Activated CD4-positive, CD25-positive, alpha-beta regulatory T cell (primary cell): ENCODE results near the gene PPP1R12B.
"Not testable (repeated sequence)": the region's sequence is repeated elsewhere in the genome, so short reads cannot be mapped to it uniquely, and the experiment has no call there.

ENCODE experiments used
- DNase-seq, 4 experiments: peaks; one replicate each; lab custom pipeline; 2025; lab: John Stamatoyannopoulos, UW

PPP1R12B gene

DNA sequence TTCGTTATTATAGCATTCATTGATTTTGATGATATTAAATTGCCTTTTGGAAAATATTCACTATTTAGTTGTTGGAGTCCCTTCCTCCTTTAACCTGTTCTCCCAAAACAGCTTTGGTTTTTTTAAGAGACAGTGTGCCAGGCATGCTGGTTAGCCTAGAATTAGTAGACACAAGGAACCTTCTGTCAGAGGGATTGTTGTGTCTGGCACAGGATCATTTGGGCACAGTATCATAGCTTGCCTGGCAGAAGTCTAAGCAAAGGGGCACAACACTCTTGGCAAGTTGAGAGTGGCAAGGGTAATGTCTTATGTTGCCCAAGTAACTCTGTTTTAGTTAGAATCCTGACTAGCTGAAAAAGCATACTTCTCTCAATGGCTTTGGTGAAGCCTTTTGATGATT lies 49.9 kb downstream of the PPP1R12B start:
- not testable (repeated sequence) for DNase-seq

DNA sequence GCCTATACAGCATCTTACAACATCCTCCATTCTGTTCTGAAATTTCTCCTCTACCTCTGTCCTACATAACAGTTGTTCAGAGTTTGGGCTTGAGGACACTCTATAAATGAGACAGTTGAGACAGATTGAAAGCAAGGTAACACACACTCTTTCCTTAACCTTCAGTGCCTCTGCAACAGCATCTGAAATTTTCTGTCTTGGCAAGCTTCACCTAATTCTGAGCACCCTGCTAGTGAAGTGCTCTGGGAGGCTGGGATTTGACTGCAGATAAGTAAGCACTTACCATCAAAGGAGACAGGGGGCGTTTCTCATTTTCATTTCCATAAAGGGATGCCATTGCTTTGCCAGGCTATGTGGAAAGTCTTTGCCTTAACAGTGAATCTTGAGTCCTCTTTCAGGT lies 53.3 kb downstream of the PPP1R12B start:
- DNase-seq: not testable (repeated sequence)

DNA sequence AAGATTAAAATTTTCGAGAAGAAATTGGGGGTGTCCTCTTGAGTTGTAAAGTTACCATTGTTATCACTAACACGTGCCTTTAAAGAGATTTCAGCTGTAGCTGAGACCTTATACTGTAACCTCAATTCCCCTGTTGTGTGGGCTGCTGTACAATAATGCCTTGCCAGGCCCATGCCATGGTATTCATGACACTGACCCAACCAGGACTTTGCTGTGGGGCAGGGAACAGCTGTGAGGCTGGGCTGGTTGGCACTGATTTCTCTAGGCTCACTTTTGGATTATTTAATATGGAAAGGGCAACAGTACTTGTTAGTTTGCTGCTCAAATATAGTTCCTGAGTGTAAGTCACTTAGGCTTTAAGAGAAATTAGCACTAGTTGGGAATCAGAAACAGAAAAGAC lies 54.9 kb downstream of the PPP1R12B start:
- not testable (repeated sequence) for DNase-seq

DNA sequence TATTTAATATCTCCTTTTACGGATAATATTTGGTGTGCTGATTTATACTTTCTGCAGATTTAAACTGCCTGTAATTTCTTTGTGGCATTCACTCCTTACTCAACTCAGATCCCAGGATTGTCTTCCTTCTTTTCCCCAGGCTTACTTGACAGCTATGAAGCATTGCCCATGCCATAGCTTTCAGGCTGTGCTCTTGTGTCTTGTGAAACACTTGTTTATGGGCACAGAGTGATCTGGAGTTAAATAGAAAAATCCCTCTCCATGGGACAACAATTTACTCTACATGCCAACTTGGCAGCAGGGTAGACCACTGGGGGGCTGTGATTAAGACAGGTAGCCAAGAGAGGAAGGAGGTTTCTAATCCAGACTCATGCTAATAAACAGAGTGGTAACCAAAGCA lies 57.4 kb downstream of the PPP1R12B start:
- no peak for DNase-seq

DNA sequence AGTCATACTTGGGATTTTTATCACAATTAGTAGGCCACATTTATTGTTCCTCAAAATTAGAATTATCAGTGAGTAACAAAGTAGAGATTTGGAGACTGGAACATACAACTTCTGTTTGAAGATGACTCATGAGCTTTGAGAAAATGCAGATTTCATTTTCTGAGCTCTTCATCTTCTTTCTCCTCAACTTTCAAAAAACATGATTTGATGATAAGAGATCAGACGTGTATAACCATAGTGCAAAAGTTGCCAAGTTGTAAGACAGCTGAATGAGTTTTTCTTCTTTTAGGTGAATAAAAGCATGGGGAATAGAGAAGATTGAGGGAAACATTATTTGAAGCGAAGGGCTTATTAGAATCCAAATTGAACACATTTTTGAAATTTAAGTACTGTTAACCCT lies 58.4 kb downstream of the PPP1R12B start:
- not testable (repeated sequence) for DNase-seq

DNA sequence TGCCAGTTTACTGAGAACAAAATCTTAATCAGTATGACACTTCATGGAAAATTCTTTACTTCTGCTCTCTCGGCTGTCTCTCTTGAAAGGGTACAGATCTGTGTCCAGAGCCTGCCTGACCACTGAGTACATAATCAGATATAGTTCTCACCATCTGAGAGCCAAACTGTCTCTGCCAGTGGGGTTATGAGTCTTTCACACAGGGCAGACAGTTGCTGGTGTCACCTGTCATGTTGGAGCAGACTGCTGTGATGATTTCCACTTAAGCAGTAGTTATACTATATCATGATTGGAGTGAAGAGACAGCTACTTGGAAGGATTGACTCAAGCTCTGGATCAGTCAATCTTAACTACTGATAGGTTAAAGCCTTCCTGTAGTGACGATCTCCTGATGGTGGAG lies 58.9 kb downstream of the PPP1R12B start:
- DNase-seq: not testable (repeated sequence)

DNA sequence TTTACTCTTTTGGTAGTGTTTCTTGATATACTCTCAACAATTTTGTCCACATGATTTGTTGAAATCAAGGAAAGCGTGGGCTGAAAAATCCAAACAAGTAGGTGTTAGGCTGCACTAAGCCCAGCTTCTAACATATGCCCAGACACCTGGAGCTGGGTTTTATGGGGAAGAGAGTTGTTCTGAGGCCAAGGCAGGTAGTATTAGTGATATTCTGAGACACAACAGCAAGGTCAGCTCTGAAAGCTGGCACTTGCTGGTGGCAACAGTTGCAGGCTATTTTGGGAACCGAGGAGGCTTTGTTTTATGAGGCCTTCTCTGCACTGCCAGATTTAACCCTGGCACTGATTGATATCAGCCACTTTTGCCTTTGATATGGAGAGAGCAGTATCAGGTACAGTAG lies 61.8 kb downstream of the PPP1R12B start:
- not testable (repeated sequence) for DNase-seq

DNA sequence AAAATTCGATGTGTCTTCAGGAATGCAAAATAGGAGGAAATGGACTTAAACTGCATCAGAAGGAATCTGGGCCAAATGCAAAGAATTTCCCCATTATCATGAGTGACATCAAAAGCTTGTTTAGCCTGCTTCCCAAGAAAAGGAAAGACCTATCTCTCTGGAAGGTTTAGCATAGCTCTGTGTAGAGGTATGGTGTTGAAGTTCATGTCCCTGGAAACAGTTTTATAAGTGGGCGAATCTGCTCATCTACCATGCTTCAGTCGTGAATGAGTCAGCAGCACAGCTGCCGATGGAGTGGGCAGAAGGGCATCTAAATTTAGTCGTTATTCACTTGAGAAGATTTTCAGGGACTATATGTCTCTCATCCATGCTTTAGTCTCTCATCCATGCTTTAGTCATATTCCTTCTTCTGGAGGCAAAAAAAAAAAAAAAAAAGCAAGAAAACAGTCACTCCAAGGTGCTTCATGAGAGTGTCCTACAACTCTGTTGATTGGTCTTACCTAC lies 62.4 kb downstream of the PPP1R12B start:
- DNase-seq: not testable (repeated sequence)

DNA sequence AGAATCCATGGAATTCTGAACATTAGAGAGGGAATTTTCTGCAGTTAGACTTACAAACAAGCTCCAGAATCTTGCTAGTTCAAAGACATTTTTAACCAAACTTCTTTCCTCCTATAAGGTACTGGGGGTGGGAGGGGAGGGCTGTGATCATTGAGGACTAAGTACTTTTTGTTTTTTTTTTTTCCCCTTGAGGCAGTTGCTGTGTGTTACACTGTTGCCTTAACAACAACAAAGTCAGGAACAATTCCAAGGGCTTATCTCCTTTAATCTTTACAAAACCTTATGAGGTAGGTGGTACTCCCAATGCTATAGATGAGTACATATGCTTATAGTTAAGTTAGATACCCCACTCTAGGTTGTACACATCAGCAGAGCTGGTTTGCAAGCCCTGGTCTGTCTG lies 62.9 kb downstream of the PPP1R12B start:
- DNase-seq: no peak

DNA sequence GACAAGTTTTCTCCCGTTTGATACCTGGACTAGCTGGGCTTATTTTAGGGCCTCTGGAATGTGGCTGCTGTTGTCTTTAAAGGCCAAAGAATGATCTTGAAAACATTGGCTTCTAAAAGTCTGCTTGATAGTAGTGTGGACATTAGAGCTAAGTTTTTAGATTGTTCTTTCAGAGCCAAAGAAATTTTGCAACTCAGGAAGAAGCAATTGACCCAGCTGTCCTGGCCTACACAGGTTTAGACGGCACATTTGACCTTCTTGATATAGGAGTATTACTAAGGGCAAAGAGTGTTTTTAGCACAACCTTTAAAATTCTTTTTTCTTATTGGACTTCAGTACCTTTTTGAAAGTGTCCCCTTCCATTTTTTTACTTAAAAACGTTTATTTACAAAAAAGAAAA lies 63.9 kb downstream of the PPP1R12B start:
- DNase-seq: not testable (repeated sequence)

DNA sequence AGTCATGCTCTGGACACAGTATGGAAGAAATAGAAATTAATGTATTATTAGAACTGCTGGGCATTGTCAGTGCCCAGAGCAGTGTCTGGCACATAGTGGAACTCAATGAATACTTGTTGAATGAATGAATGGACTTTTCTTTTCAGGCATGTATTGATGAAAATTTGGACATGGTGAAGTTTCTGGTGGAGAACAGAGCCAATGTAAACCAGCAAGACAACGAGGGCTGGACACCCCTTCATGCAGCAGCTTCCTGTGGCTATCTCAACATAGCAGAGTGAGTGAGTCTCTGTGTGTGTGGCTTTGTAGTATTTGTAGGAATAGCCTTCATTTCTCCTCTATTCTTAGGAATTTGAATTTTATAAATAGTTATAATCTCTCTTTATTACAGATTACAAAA lies 68.1 kb downstream of the PPP1R12B start:
- DNase-seq: no peak

DNA sequence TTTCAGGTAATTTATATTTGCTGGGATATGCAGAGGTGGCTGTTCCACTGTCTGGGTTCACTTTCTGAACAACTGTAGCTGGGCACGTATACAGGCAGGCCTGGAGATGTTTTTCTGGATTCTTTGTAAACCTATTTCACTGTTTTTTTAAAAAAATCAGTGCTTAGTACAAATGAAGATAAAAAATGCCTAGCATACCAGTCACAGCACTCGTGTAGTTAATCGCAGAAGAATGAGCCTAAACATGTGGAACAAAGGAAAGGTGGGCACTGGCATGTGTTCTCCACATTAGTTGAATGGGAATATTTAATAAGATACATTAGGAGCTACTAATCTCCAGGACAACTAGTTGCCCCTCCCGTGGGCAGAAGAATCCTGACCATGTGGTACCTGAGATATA lies 68.6 kb downstream of the PPP1R12B start:
- DNase-seq: not testable (repeated sequence)

DNA sequence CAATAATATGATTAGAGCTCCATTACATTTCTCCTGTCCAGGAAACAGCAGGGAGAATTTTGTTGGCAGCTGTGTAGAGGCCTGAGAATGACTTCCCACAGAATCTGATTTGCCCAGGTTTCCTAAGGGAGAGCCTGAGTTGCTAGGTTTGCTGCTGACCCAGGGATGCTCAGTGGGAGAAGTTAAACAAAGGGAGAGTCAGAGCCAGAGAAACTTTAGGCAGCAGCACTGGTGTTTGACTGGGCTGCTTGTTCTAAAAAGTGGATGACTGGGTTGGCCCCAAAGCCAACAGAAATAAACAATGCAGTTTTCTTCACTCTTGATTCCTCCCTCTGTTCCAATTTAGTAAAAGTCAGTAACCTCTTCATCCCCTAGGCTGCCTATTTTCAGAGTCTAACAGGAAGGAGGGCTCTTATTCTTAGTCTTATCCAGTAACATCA lies 69.3 kb downstream of the PPP1R12B start:
- DNase-seq: not testable (repeated sequence)

DNA sequence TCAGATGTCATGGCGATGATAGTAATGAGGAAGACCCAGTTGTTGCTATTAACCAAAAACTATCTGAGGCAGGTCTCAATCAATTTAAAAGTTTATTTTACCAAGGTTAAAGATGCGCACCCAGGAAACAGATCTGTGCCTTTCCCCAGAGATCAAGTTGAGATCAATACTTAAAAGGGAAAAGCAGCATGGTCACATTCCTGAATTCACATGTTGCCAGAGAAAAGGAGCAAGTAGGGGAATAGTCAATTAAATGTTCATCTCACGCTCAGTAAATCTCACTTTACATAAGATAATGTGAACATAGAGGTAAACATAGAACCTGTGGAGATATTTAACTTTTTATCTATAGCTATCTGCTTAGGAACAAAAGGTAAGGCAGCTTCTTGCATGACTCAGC lies 71.2 kb downstream of the PPP1R12B start:
- not testable (repeated sequence) for DNase-seq

DNA sequence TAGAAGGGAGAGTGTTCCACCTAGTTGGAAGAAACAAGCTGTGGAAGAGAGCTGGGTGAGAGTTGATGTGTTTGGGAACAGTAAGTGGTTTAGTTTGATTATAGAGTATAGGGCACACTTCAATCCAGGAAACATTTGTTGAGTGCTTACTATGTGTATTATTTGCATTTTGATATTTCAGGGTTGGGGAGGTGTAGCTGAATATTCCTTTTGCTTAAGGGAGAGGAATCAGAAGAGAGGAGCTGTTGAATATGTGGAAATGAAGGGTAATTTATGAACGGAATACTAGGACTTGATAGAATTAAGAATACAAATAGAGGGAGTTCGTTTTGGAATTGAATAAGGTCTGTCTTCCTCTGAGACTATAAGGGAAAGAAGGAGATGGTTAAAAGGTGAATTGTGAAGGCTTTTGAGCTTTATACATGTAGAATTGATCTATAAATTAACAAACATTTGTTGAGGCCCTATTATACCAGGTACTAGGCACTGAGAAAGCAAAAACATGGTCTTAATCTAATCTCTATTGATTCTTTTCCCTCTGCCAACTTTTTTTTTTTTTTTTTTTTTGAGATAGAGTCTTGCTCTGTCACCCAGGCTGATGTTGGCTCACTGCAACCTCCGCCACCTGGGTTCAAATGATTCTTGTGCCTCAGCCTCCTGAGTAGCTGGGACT lies 72.1 kb downstream of the PPP1R12B start:
- not testable (repeated sequence) for DNase-seq

DNA sequence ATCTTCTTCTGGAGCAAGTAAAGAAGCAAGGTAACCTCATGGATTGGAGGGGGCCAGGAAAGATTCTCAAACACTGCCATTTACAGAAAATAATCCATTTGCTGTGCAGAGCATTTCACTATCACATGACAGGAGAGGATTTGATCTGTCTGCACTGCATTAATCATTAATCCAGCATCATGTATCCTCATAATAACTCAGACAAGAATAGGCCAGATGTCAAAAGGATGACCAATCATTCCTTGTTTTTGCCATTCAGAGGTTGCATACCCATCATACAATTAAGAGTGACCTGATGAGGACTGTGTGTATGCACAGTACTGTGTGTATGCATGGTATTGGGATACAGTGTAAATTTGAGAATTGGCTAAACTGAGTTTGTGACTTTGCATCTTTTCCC lies 74.2 kb downstream of the PPP1R12B start:
- not testable (repeated sequence) for DNase-seq

DNA sequence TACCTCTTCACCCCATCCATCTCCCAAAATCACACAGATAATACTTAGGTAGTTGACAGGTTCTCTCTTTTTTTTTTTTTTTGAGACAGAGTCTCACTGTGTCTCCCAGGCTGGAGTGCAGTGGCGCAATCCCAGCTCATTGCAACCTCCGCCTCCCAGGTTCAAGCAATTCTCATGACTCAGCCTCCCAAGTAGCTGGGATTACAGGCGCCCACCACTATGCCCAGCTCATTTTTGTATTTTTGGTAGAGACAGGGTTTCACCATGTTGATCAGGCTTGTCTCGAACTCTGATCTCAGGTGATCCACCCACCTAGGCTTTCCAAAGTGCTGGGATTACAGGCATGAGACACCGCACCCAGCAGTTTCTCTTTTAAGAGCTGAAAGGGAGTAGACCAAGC lies 75.8 kb downstream of the PPP1R12B start:
- DNase-seq: not testable (repeated sequence)

DNA sequence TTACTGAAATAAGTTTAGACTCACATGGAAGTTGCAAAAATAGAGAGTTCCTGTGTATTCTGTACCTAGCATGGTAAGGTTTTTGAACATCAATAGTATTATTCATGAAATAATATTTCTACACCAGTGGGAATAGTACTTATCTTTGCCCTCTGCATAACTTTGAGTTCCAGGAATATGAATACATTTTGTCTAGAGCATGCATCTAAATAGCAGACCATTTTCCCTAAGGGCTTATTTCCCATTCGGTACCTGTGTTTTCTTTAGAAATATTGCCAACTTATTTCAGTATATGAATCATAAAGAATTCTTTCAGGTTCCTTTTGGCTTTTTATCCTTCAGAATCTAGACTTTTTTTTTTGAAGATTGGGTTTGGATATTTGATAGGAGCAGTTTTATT lies 81.6 kb downstream of the PPP1R12B start:
- DNase-seq: not testable (repeated sequence)

DNA sequence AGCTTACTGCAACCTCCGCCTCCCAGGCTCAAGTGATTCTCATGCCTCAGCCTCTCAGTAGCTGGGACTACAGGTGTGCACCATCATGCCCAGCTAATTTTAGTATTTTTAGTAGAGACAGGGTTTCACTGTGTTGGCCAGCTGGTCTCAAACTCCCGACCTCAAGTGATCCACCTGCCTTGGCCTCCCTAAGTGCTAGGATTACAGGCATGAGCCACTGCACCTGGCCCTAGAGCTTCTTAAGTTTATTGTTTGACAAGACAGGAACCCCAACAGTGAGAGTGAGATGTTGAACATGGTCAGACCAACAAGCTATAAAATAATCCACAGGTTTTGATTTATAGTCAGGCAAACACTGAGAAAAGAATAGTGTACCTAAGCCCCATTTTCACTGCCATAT lies 83.8 kb downstream of the PPP1R12B start:
- not testable (repeated sequence) for DNase-seq

DNA sequence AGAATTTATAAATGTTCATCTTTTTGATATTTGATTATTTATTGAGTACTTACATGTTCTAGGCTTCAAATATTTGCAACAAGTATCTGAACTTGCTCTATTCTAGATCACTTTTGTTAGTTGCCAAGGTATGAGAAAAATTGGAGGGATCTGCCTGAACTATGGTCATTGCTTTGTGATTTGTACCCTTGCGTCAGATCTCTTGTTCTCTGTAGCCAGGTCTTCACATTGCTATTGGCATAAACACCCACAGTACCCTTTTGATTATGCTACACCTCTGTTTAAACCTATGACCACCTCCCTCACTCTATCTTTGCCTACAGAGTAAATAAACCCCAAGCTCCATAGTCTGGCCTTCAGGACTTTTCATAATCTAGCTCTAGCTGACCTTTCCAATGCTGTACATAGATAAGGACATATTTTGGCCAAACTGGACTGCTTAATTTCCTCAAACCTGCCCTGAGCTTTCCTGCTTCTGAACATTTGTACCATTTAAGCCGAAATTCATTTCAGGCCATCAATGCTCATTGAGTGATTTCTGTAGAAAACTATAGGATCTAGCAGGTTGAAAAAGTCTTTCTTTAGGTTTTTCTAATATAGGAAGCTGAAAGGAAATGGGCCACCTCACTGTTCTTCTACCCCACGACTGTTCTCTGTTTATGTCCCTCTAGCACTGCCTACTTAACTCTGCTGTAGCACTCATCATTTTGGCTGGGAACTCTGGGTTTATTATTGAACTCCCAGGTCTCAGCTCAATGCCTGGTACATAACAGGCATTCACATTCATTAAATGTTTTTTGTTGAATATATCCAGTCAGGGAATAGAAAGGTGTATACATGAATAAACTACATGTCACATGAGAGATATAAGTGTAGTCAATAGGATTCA lies 84.9 kb downstream of the PPP1R12B start:
- no peak for DNase-seq

DNA sequence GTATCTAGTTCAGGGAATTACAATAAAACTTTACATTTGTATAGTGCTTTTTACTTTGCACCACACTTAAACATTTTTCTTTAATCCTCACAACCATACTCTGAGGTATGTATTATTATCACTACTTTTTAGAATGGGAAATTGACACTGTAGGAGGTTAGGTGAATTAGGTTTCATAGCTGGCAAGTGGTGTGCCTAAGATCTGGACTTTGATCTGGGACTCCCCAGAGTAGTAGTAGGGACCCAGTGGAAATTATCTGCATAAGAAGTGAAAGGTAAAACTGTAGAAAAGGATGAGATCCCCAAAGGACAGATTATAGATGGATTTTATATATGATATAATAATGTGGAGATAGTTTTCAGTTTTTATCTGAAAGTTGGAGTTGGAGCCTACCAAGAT lies 85.6 kb downstream of the PPP1R12B start:
- no peak for DNase-seq

DNA sequence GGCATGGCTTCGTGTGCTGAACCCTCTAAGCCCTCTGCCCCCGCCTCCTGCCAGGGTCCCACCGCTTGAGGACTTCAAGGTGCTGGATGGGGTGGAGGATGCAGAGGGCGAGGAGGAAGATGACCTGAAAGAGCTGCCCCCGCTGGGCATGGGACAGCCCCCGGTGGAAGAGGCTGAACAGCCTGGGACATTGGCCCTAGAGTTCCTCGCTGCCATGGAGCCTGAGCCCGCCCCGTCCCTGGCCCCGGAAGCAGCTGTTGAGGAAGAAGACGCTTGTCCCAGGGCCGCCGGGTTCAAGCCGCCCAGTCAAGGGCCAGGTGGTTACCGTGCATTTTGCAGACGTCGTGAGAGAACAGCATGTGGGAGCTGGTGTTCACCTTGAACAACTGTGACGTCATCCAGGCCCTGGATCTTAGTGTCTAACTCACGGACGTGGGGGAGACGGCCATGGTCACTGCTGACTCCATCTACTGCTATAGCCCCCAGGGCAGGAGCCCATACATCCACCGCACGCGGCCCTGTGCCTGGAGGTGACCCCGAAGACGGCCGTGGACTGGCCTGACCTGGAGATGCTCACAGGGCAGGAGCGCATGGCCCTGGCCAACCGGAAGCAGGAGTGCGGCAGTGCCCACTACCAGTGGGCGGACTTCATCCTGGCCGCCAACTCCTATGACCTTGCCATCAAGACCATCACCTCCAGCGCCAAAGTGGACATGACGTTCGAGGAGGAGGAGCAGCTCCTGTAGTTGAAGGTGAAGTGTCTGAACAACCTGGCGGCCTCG lies 90.1 kb downstream of the PPP1R12B start:
- no peak for DNase-seq
